Ramos (cell line): Measurements from ENCODE around the gene ERI3.

Experiments used
- in situ Hi-C: fragments of 300-500 bp; cut with MboI; formaldehyde crosslinking; loops from one replicate; pipeline ENCODE4 v1.14.3; 2022; ENCODE audit warnings: low sequenced_read_pairs; ENCODE audit not compliant: unreplicated experiment

The ERI3 gene, protein sequence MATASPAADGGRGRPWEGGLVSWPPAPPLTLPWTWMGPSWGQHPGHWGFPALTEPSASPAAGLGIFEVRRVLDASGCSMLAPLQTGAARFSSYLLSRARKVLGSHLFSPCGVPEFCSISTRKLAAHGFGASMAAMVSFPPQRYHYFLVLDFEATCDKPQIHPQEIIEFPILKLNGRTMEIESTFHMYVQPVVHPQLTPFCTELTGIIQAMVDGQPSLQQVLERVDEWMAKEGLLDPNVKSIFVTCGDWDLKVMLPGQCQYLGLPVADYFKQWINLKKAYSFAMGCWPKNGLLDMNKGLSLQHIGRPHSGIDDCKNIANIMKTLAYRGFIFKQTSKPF

DNA sequence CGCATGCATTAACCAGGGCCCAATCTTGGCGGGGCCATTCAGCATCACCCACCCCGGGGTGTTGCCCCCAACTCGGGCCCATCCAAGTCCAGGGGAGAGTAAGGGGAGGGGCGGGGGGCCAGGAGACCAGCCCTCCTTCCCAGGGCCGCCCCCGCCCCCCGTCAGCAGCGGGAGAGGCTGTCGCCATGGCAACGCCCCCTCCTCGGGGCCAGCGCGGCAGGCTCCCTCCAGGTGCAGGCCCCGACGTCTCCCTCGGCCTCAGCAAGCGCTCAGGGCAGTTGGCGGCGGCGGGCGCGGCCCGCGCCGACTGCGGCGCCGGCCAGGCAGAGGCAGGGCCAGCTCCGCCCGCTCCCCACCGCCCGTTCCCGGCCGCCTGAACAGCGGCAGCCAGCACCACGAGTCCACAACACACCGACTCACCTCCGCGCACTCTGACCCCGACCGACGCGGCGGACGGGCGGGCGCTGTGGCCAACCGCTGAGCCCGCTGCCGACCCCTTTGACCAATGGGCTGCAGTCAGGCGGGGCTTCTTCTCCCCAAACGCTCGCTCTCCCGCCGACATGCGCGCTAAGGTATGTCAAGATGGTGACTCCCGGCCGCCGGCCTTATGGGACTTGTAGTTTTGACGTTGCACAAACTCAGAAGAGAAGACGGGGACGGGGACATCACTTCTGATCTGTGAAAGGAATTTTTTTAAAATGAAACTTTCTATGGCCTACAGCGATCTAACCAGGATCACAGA lies at the start of gene ERI3:
Gene ERI3 (minus strand): TSS at position 418 of the 742 bp plus-strand sequence. CDS start 231 bp downstream, at position 187.
- in situ Hi-C loops, result no loop called here

DNA sequence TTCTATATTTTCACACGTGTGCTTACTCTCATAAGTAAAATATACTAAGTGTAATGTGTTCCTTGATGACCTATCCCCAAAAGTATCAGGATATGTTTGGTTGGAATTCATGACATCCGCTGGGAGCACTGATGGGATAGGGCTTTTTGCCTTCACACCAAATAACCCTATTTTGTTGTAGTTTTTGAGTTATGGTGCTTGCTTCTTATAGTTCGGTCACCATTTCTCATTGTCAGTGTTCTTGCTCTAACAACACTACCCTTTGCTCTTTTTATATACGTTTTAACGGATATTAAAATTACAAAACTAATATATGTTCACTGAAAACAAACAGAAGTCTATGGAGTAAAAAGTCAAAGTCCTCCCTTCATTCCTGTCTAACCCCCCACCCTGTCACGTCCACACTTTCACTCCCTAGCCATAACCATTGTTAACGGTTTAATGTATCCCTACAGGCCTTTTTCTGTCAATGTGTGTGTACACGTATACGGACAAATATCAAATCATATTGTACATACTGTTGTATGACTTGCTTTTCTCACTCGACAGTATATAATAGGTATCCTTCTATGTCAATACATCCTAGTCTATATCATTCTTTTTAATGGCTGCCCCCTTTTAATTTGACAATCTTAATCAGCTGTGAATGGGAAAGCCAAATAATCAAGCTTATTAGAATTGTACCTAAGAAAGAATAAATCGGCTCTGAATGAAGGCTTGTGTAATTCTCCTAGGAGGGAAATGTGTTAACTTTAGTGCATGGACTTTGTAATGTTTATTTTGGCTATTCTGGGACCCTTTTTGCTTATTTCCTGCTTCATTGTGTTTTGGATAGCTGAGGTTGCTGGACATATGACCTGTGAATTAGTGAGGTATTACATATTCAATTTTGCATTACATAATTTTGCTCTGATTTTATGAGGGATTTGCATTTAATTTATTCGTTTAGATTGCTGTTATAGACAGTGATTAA lies 46.5 kb upstream of the ERI3 start:
- in situ Hi-C loops, result no loop called here

DNA sequence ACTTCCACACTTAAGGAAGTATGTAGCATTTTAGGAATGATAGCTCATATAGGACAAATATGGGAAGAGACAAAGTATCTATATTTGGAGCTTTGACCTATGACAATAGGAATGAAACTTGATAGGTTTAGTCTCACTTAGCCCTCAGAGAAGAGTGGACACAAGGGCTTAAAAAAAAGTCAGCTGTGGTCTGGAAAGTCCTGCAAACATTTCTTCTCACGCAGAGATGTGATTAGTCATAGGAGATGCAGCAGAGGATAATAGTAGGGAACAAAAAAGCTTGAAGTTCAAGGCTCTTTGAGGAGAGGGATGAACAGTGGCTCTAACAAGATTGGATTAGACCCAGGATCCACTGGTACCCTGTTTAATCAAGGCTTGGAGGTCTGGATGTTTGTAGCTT lies 35.2 kb upstream of the ERI3 start:
- in situ Hi-C loops, result no loop called here

DNA sequence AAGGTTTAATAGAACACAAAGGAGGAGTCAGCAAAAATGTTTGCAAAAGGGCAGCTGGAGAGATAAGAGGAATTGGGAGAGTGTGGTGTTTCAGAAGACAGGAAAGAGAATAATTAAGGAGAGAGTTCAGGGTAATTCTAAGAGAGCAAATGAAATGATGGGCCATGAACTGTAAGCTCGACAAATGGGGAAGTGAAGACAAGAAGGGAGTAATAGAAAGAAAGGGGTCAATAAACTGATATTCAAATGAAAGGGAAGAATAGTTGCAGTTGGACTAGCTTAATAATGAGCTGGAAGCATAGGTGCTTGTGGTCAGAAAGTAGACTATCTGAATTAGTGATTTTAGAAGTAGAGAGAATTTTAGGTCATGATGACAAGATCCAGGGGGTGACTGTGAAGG lies 34.4 kb upstream of the ERI3 start:
- in situ Hi-C loops, result no loop called here

DNA sequence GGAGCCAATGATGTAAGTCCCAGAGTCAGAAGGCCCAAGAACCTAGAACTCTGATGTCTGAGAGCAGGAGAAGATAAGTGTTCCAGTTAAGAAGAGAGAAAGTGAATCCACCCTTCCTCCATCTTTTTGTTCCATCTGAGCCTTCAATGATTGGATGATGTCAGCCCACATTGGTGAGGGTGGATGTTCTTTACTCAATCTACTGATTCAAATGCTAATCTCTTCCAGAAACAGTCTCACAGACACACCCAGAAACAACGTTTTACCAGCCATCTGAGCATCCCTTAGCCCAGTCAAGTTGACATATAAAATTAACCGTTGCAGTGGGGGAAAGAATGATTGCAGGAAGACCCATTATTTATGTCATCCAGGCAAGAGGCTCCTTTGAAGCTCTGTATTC lies 33.5 kb upstream of the ERI3 start:
- in situ Hi-C loops, result no loop called here

DNA sequence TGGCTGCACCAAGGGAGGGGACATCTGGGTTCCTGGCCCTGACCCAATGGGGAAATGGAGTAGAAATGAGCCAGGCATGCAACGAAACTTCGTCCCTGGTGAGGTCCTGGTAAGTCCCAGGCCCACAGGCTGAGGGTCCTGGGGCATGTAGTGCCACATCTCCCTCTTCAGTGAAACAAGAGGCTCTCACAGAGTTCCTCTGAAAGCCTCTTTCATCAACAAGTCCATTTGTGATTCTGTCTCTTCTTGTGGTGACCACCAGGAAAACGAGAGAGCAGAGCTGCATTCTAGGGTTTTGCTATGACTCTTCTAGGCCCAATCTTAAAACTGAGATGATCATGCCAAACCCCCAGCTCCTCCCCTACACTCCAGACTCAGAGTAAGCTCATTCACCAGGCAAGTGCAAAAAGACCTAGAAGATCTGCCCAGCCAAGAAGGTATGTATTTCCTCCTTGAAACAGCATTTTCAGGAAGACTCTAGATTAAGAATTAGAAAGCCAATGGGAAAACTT lies 25.7 kb upstream of the ERI3 start:
- in situ Hi-C loops, result no loop called here

DNA sequence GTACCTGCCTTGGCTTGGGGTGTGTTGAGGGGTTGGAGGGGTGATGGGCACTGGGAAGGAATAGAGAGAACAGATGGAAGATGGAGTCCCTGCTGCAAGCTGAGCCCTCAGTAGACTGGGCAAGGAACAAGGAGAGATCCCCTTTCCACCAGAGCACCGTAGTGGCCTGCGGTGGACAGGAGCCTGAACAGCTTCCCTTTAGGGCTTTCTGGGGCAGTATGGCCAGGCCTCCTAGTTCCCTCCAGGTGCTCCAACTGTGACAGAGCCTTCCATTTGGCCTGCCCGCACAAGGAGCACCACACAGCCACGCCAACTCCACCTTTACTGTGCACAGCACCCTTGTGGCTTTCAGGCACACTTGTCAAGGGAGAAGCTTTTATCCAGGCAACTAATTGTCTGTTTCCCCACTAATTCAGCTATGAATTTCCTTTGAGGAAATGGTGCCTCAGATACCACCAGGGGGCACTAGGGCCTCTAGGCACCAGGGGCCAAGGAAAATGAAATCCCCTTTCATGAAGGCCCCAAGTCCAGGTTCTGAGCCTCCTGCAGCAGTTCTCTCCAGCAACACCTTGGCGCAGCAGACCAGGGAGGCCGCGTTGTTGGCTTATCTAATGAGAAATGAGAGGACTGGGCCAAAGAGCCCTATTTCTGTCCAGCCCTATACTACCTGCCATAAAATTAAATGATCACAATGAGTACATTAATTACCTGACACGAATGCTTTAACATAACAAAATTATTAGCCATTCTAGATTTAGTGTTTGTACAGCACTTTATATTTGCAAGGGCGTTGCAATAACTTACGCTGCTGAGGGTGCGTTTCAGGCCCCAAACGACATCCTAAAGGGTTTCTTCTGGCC lies 23.1 kb upstream of the ERI3 start:
- in situ Hi-C loops, result no loop called here

DNA sequence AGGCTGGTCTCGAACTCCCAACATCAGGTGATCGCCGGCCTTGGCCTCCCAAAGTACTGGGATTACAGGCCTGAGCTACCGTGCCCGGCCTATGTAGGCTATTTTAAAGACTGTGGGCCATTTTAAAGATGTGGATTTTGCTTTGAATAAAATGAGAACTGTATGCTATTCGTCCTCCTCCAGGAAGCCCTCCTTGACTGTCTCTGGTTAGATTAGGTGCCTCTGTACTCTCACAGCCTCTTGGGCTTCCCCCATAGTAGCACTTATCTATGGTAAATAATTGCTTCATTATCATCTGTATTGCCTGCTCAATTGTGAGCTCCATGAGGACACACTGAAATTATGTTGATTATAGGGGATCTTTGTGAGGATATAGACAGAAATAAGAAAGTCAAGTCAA lies 20.5 kb upstream of the ERI3 start:
- in situ Hi-C loops, result no loop called here

DNA sequence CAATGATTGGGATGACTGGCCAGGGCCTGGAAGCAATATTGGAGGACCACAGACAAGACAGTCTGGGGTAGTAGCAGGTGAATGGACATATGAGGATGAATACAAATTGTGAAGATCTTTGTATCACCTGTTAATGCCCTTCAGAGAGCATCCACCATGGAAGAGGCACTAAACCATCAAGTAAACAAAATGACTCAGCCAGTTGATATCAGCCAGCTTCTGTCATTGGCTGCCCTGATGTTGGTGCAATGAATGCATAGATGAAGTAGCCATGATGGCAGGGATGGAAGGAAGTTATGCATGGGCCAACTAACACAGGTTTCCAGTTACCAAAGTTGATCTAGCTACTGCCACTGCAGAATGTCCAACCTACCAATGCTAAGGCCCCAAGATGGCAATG lies 16.1 kb upstream of the ERI3 start:
- in situ Hi-C loops, result no loop called here

DNA sequence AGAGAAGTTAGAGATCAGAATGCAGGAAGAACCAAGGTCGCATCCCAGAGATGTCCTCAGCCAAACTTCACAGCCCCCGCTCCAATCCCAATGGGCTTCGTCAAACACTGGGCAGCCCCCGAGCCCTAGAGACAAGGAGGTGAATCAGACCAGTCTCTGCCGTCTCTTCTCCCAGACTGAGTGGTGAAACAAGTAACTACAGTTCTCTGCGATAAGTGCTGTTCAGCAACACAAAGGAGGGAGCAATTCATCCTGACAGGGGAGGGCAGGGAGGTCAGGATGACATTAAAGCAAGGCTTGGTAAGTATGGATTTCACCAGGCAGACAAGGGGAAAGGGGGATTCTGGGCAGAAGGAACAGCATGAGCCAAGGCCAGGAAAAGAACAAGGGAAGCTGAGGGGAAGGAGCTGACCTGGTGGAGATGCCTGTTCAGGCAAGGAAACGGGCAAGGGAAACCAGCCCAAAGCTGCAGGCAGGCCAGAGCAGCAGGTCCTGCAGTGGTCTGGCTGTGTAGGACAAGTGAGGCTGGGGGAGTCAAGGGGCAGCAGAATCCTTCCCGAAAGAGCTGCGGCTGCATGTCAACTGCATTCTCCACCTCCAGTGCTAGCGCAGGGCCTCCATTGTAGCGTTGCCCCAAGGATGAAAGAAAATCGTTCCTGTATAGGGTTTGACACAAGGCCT lies 13.6 kb upstream of the ERI3 start:
- in situ Hi-C loops, result no loop called here

DNA sequence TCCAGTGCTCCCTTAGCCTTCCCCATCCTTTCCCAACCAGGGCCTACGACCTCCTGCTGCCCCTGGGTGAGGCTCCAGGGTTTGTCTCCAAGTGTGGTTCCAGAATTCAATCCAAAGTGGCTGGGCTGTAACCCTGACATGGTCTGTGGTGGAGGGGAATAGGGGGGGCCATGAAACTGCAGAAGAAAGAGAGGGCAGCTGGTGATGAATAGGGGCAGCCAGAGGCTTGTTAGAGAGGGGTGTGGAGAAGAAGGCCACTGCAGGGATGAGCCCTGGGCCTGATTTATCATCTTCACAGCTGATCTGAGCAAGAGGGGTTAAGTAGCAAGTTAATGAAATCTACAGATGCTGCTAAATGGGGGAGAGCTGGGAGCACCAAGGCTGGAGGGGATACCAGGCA lies 12.9 kb upstream of the ERI3 start:
- in situ Hi-C loops, result no loop called here

DNA sequence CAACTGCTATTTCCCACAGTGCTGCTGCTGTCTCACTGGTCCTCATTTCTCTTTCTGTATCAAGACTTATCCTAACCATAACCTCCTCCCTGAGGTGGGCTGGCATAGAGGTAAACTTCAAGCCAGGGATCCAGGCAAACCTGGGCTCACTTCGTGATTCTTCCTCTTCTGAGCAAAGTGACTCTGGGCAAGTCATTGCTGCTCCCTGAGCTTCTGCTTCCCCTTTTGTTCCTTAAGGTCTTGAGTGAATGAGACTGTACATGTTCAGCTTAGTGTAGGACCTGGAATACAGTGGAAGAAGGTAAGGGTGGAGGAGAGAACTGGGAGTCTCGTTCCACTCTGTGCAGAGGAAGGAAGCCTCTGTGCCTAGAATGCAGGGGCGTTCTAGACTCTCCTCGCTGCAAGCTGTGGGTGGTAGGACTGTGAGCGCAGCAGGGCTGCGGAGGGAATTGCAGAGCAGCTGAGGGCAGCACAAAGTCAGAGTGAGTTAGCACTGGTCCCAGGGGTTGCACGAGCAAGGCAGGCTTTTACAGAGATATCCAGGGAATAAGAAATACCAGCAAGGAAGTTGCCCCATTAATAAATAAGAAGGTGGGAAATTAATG lies 11.4 kb upstream of the ERI3 start:
- in situ Hi-C loops, result no loop called here

DNA sequence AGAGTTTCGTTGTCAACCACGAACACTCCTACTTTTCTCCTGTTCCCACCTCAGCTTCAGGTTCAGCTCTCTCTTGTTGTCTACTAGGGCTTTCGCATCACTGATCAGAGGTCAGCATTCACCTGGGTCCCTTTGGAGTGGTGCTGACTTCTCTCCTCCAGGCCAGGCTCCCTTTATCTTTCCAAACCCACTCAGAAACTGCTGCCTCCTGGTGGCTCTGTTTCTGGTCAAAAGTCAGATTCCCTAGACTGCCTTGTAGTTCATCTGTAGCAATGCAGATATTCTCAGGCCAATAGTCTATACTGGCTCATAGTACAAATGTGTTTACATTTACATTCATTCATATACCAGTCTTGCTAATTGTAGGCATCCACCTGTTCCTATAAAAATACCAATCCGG lies 6.4 kb upstream of the ERI3 start:
- in situ Hi-C loops, result no loop called here

DNA sequence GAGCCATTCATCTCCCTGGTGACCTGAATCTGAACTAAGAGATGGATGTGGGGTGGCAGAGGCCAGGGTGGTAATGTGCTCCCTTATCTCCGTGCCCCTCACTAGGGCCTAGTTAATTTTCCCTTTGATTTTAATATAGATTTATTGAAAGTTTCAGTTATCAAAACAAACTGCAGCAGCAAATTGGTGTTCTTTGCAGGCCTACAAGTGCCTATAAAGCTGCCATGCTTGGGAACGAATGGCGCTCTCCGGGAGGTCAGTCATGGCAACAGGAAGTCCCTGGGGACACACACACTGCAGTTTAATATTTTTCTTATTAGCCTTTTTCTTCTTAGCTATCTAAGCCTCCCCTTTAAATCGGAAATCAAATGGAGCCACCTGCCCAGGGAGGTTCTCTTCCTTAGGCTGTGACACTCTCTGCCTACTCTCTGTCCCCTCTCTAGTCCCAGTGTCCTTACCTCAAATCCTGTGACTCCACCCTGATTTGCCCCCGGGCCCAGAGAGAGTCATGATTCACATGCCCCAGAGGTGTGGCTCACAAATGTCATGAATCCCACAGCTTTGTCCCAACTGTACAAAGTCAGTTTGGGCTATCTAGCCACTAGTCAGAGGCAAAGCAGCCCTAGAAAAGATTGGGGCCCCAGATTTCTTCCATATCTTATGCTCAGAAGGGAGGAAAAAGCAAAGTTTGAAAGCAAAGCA lies 4.3 kb upstream of the ERI3 start:
- in situ Hi-C loops, result no loop called here

DNA sequence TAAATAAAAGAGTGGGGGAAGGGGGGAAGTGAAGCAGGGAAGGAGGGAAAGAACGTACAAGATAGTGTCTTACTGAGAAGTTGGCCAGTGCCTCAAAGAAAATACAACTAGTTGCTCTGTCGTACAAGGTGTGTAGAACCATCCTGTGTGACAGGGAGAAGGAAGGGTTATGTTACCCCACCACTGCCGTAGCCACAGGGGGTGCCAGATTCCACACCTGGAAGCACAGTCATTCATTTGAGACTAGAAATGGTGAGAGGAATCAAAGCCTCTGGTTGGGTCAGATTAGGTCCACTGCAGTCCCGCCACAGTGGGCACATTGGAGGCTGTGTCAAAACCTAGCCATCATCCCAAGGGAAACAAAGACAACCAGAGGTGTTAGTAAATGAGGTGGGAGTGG lies 2.7 kb upstream of the ERI3 start:
- in situ Hi-C loops, result no loop called here

DNA sequence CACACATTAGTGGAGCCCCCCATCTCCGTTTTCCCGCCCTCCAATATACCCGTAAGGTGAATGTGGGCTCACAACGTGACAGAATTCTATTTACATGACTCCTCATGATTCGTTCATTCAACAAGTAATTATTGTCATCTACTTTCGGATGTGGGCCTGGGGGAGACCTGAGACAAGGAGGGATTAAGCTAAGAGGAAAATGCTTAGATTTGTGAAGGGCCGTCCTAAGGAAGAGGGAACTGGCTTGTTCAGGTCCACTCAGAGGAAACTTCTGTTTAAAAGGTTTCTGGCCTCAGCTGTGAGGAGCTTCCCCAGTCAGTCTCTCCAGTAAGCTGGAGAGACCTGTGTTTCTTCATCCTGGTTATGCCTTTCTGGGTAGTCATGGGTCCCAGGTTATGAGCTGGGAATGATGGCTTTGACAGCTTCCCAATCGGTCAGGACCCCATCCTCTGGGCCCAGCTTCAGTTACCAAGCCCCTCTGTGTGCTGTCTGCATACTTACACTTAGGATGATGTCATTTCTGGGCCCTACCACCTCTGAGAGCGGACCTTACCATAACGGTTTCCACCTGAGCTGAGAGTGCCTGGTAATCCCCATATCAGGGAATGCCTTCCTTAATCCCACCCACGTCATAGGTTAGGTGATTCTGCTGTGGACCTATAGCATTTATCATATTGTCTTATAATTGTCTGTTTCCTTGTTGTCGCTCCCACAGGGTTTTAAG lies 687 bp upstream of the ERI3 start:
- in situ Hi-C loops, result no loop called here

DNA sequence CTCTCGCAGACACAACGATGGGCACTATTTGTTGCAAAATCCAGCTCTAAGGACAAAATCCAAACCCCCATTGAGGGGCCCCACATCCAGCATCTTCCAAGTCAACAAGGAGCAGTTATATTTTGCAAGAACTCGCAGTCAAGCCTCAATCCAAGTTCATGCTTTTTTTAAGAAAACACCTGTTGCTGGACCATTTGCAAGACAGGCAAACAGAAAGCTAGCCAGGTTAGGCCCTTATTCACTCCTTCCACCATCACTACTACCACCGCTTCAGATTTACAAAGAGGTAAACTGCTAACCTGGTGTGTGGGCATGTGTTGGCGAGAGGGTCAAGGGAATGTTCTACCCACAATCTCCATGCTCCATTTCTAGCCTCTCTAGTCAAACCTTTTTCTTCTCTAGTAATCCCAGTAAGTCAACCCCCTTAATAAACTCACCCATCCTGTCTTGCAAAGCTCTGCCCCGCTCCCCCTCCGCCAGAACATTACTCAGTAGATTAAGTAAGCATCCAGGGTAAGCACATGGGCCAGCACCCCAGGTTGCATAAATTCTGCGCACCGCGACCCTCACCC lies 703 bp downstream of the ERI3 start:
- in situ Hi-C loops, result no loop called here
